HL-60 (cell line): Measurements from ENCODE around the gene CST9.

Source experiments
- DNase-seq, 2 experiments: peaks; one replicate each; pipeline ENCODE4 v3.0.0-alpha.2; 2010 to 2020; ENCODE audit warnings: low read depth in 1 of 2, low spot score in 1 of 2
- H3K27ac ChIP-seq: fragments of 250-450 bp; sonication (Bioruptor Pico); replicated peaks from 2 replicates; pipeline ENCODE4 v1.5.1; 2020; ENCODE audit warnings: mild to moderate bottlenecking, moderate library complexity
- H3K27me3 ChIP-seq: fragments of 250-450 bp; sonication (Bioruptor Pico); 2 replicates; pipeline ENCODE4 v1.5.1; 2021; ENCODE audit warnings: mild to moderate bottlenecking, moderate library complexity; ENCODE audit not compliant: insufficient read depth, poor library complexity, severe bottlenecking
- H3K4me3 ChIP-seq: replicated peaks from 2 replicates; pipeline ENCODE4 v1.5.1; 2011; ENCODE audit warnings: mild to moderate bottlenecking, control low read depth, low read length; ENCODE audit not compliant: insufficient read depth
- CTCF ChIP-seq: IDR thresholded peaks from one replicate; pipeline ENCODE4 v1.5.1; 2011; ENCODE audit warnings: low read length, control low read depth, inconsistent platforms; ENCODE audit not compliant: insufficient read depth
- GABPA ChIP-seq: IDR thresholded peaks from 2 replicates; pipeline ENCODE4 v1.6.1; 2012; ENCODE audit warnings: low read depth
- POLR2AphosphoS5 ChIP-seq: IDR thresholded peaks from 2 replicates; pipeline ENCODE4 v1.6.1; 2012; ENCODE audit warnings: low read depth
- SPI1 ChIP-seq: IDR thresholded peaks from 2 replicates; pipeline ENCODE4 v1.6.1; 2012; ENCODE audit warnings: low read depth, mild to moderate bottlenecking, borderline replicate concordance
- TF ChIP-seq, protein P1 (sequence below): IDR thresholded peaks from 2 replicates; pipeline ENCODE4 v1.6.1; 2012; ENCODE audit warnings: low read depth; ENCODE audit not compliant: insufficient replicate concordance

Gene CST9

GRCh38 chr20:23651117-23651516 lies 45.4 kb upstream of the CST9 start:
- no peaks in the 10 kb centered on the region for H3K27me3 ChIP-seq
- H3K4me3 ChIP-seq = no peak overlapping the region
- no peak for DNase-seq
- no peak overlapping the region for H3K27ac ChIP-seq
- TF ChIP-seq POLR2AphosphoS5 = no peak

DNA sequence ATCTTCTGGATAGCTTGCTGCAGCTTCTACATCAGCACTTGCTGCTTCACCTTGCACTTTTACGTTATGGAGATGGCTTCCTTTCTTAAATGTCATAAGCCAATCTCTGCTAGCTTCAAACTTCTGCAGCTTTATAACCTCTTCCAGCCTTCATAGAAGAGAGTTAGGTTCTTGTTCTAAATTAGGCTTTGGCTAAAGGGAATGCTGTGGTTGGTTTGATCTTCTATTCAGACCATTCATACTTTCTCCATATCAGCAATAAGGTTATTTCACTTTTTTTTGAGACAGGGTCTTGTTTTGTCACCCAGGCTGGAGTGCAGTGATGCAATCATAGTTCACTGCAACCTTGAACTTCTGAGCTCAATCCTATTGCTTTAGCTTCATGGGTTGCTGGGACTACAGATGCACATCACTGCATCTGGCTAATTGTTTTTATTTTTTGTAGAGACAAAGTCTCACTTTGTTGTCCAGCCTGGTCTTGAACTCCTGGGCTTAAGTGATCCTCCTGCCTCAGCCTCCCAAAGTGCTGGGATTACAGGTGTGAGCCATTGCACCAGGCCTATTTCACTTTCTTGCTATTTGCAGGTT lies 44.2 kb upstream of the CST9 start:
- Histone ChIP-seq H3K27me3 (no peaks in the 10 kb centered on the region), H3K4me3 (no peak overlapping the region), H3K27ac (no peak overlapping the region)
- DNase-seq = no peak
- no peak for TF ChIP-seq GABPA
- TF ChIP-seq SPI1 = no peak
- no peak for TF ChIP-seq POLR2AphosphoS5
- TF ChIP-seq CTCF = no peak
- TF ChIP-seq, protein P1, sequence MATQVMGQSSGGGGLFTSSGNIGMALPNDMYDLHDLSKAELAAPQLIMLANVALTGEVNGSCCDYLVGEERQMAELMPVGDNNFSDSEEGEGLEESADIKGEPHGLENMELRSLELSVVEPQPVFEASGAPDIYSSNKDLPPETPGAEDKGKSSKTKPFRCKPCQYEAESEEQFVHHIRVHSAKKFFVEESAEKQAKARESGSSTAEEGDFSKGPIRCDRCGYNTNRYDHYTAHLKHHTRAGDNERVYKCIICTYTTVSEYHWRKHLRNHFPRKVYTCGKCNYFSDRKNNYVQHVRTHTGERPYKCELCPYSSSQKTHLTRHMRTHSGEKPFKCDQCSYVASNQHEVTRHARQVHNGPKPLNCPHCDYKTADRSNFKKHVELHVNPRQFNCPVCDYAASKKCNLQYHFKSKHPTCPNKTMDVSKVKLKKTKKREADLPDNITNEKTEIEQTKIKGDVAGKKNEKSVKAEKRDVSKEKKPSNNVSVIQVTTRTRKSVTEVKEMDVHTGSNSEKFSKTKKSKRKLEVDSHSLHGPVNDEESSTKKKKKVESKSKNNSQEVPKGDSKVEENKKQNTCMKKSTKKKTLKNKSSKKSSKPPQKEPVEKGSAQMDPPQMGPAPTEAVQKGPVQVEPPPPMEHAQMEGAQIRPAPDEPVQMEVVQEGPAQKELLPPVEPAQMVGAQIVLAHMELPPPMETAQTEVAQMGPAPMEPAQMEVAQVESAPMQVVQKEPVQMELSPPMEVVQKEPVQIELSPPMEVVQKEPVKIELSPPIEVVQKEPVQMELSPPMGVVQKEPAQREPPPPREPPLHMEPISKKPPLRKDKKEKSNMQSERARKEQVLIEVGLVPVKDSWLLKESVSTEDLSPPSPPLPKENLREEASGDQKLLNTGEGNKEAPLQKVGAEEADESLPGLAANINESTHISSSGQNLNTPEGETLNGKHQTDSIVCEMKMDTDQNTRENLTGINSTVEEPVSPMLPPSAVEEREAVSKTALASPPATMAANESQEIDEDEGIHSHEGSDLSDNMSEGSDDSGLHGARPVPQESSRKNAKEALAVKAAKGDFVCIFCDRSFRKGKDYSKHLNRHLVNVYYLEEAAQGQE = no peak

GRCh38 chr20:23649242-23649641 lies 43.5 kb upstream of the CST9 start:
- H3K27me3 ChIP-seq = no peaks in the 10 kb centered on the region
- no peak for DNase-seq
- no peak overlapping the region for H3K4me3 ChIP-seq
- no peak overlapping the region for H3K27ac ChIP-seq
- TF ChIP-seq POLR2AphosphoS5 (no peak), CTCF (no peak), SPI1 (no peak), GABPA (no peak)
- TF ChIP-seq, protein P1 = no peak

GRCh38 chr20:23647346-23647745 lies 41.6 kb upstream of the CST9 start:
- no peak for DNase-seq
- H3K27ac ChIP-seq = no peak overlapping the region
- H3K4me3 ChIP-seq = no peak overlapping the region
- TF ChIP-seq POLR2AphosphoS5 (no peak), SPI1 (no peak), GABPA (no peak), CTCF (no peak)
- TF ChIP-seq, protein P1 = no peak
- H3K27me3 ChIP-seq = no peaks in the 10 kb centered on the region
